HepG2 (cell line): ENCODE results near the gene MYADML2. TPM values are rescaled to one million over a fixed set of nuclear protein-coding genes. Genes with fewer than 3 reads are reported as not detected.
A peak's percentile ranks its signal among the peaks of the same experiment; 100 is the strongest.

Experiments used
- ATAC-seq: fragments of 200-7000 bp; cut with Tn5 transposase; 3 replicates; pipeline ENCODE4 v1.9.1; 2020; ENCODE audit warnings: mild to moderate bottlenecking, moderate library complexity
- BruUV-seq: library from RNA; stranded (reverse); fragments of 400-500 nt; replicated peaks from 2 replicates; lab custom pipeline; 2021; lab: Mats Ljungman, UMichigan
- CTCF ChIA-PET: fragments of 300-600 bp; formaldehyde crosslinking; extraction: SDS; loops from one replicate; lab custom pipeline; 2021; ENCODE audit warnings: low total read pairs, inconsistent platforms, low intra/inter-chr PET ratio; lab: Yijun Ruan, JAX
- POLR2A ChIA-PET: fragments of 350-600 bp; sonication (Branson Sonifier 250); formaldehyde crosslinking; loops from one replicate; lab custom pipeline; 2020; ENCODE audit warnings: antibody characterized with exemption, inconsistent platforms; lab: Yijun Ruan, JAX
- DNase-seq: peaks from one replicate; pipeline ENCODE4 v3.0.0-alpha.2; 2015; ENCODE audit warnings: low spot score
- FAIRE-seq: peaks from 3 replicates; lab custom pipeline; 2011; peaks lifted over from hg19 to GRCh38; lab: Jason Lieb, UNC
- H2AFZ ChIP-seq: one replicate; pipeline ENCODE4 v1.6.1; 2011; ENCODE audit warnings: low read length, inconsistent platforms
- H3K27ac ChIP-seq: fragments of 300-600 bp; 3 replicates; pipeline ENCODE4 v1.8.0; 2011; ENCODE audit warnings: mixed run types, mild to moderate bottlenecking, mixed read lengths, low read length, inconsistent platforms; ENCODE audit not compliant: insufficient read depth; ENCODE audit errors: extremely low read length
- H3K27me3 ChIP-seq, 2 experiments: fragments of 200-600 bp in 1 of 2; 2 replicates in 1 of 2; 3 replicates in 1 of 2; pipeline versions ENCODE4 v1.6.0 to v1.8.0; 2011; ENCODE audit warnings: low read length in 2 of 2, mild to moderate bottlenecking in 2 of 2, moderate library complexity in 2 of 2, inconsistent platforms in 1 of 2; ENCODE audit not compliant: insufficient read depth in 2 of 2, control insufficient read depth in 1 of 2
- H3K36me3 ChIP-seq, 2 experiments: fragments of 200-600 bp in 1 of 2; replicated peaks in 1 of 2; 2 replicates in 1 of 2; 3 replicates in 1 of 2; pipeline versions ENCODE4 v1.5.1 to v1.8.0; 2011; ENCODE audit warnings: low read length in 2 of 2, inconsistent platforms in 1 of 2; ENCODE audit not compliant: insufficient read depth in 2 of 2, control insufficient read depth in 1 of 2
- H3K4me1 ChIP-seq: 2 replicates; pipeline ENCODE4 v1.5.1; 2012; ENCODE audit warnings: low read length, inconsistent platforms; ENCODE audit not compliant: insufficient read depth
- H3K4me2 ChIP-seq: 2 replicates; pipeline ENCODE4 v1.6.0; 2011; ENCODE audit warnings: low read depth, low read length, inconsistent platforms
- H3K4me3 ChIP-seq, 3 experiments: fragments of 200-600 bp in 1 of 3; sonication (generic), shearing (Covaris generic) in 1 of 3; replicated peaks in 1 of 3; 2 replicates each; pipeline ENCODE4 v1.5.1; 2011 to 2016; ENCODE audit warnings: low read length in 3 of 3, inconsistent platforms in 2 of 3, low read depth in 2 of 3, mild to moderate bottlenecking in 2 of 3, control low read depth in 1 of 3, mixed read lengths in 1 of 3; ENCODE audit not compliant: insufficient read depth in 1 of 3
- H3K79me2 ChIP-seq: one replicate; pipeline ENCODE4 v1.6.1; 2011; ENCODE audit warnings: low read length, inconsistent platforms; ENCODE audit not compliant: insufficient read depth
- H3K9ac ChIP-seq: 2 replicates; pipeline ENCODE4 v1.6.0; 2011; ENCODE audit warnings: mild to moderate bottlenecking, low read depth, low read length, inconsistent platforms; ENCODE audit not compliant: insufficient read depth
- H3K9me3 ChIP-seq: 2 replicates; pipeline ENCODE4 v1.5.1; 2012; ENCODE audit warnings: mild to moderate bottlenecking, low read length
- H4K20me1 ChIP-seq: 2 replicates; pipeline ENCODE4 v1.6.0; 2011; ENCODE audit warnings: inconsistent platforms, mild to moderate bottlenecking, low read length, moderate library complexity; ENCODE audit not compliant: insufficient read depth
- HNF4A ChIP-seq: sonication (generic); formaldehyde crosslinking; IDR thresholded peaks from 2 replicates; pipeline ENCODE4 v1.4.0; 2020; ENCODE audit warnings: missing genetic modification reagents
- IRF9 ChIP-seq: sonication (generic); formaldehyde crosslinking; IDR thresholded peaks from 2 replicates; pipeline ENCODE4 v1.8.0; 2022; ENCODE audit warnings: missing genetic modification reagents, mild to moderate bottlenecking, borderline replicate concordance
- NPAS2 ChIP-seq: sonication (generic); formaldehyde crosslinking; IDR thresholded peaks from 2 replicates; pipeline ENCODE4 v1.8.0; 2022; ENCODE audit warnings: mild to moderate bottlenecking, missing genetic modification reagents, borderline replicate concordance
- PAF1 ChIP-seq: IDR thresholded peaks from 2 replicates; pipeline ENCODE4 v1.6.1; 2016; ENCODE audit warnings: missing genetic modification reagents, missing compliant biosample characterization
- ZBTB20 ChIP-seq: sonication (generic); formaldehyde crosslinking; IDR thresholded peaks from 2 replicates; pipeline ENCODE4 v1.8.1; 2023; ENCODE audit warnings: missing genetic modification reagents, low read depth, mild to moderate bottlenecking, borderline replicate concordance
- ZNF326 ChIP-seq: sonication (generic); formaldehyde crosslinking; IDR thresholded peaks from 2 replicates; pipeline ENCODE4 v1.4.0; 2020; ENCODE audit warnings: missing genetic modification reagents, borderline replicate concordance
- ZNF605 ChIP-seq: sonication (generic); formaldehyde crosslinking; IDR thresholded peaks from 2 replicates; pipeline ENCODE4 v1.8.0; 2022; ENCODE audit warnings: mild to moderate bottlenecking, missing genetic modification reagents
- ZSCAN31 ChIP-seq: sonication (generic); formaldehyde crosslinking; IDR thresholded peaks from 2 replicates; pipeline ENCODE4 v1.5.0; 2020; ENCODE audit warnings: low read depth, mild to moderate bottlenecking, missing genetic modification reagents
- ZZZ3 ChIP-seq: sonication (generic); formaldehyde crosslinking; IDR thresholded peaks from 2 replicates; pipeline ENCODE4 v1.4.0; 2020; ENCODE audit warnings: missing genetic modification reagents, mild to moderate bottlenecking, borderline replicate concordance
- WGBS: methylation state at CpG from one replicate; pipeline ENCODE4 v1.1.6; 2017; ENCODE audit warnings: low lambda C conversion rate; 5-methylcytosine and 5-hydroxymethylcytosine counted together
- in situ Hi-C: cut with HindIII; loops from 2 replicates; pipeline ENCODE4 v1.10.0; 2017; ENCODE audit warnings: low pct_unique_long_range_greater_than_20kb; ENCODE audit not compliant: extremely low pct_ligation_motif_present
- intact Hi-C: fragments of 100-400 bp; cut with micrococcal nuclease; formaldehyde crosslinking; loops from one replicate; pipeline ENCODE4 v1.10.0; 2022; ENCODE audit not compliant: unreplicated experiment
- polyA plus RNA-seq, 8 experiments: library from polyadenylated mRNA; depleted of rRNA in 3 of 8; stranded (reverse) in 7 of 8; unstranded in 1 of 8; fragments of >200 nt; fragmentation: Illumina TruSeq in 4 of 8; extraction: Trizol in 4 of 8; gene quantifications; 2 replicates each; pipeline versions ENCODE4 v1.2.1 to v1.2.3, GENCODE V29; 2011 to 2016; ENCODE audit warnings: low read depth in 4 of 8, missing spikeins in 1 of 8, mixed read lengths in 1 of 8; ENCODE audit not compliant: insufficient read depth in 1 of 8
- total RNA-seq, 5 experiments: library from RNA; depleted of rRNA; stranded (reverse); fragments of >200 nt; fragmentation: Illumina TruSeq; extraction: Trizol; gene quantifications; 2 replicates each; pipeline ENCODE4 v1.2.3, GENCODE V29; 2016; ENCODE audit warnings: low read depth in 1 of 5
- TF ChIP-seq, protein P1 (sequence below), 2 experiments: sonication (generic) in 1 of 2; formaldehyde crosslinking in 1 of 2; IDR thresholded peaks; 2 replicates each; pipeline versions ENCODE4 v1.6.1 to v1.9.0; 2014 to 2022; ENCODE audit warnings: antibody characterized with exemption in 1 of 2, borderline replicate concordance in 1 of 2, inconsistent platforms in 1 of 2, low read depth in 1 of 2, missing genetic modification reagents in 1 of 2
- TF ChIP-seq, protein P2 (sequence below): sonication (generic); formaldehyde crosslinking; IDR thresholded peaks from 2 replicates; pipeline ENCODE4 v1.4.0; 2020; ENCODE audit warnings: missing genetic modification reagents, low read depth, mild to moderate bottlenecking, borderline replicate concordance

Gene MYADML2
- total and polyA plus RNA-seq, 2 of the 13 experiments (the other 11 are each of a cell fraction or from before 2014, with no cell fraction given), result not detected

DNA sequence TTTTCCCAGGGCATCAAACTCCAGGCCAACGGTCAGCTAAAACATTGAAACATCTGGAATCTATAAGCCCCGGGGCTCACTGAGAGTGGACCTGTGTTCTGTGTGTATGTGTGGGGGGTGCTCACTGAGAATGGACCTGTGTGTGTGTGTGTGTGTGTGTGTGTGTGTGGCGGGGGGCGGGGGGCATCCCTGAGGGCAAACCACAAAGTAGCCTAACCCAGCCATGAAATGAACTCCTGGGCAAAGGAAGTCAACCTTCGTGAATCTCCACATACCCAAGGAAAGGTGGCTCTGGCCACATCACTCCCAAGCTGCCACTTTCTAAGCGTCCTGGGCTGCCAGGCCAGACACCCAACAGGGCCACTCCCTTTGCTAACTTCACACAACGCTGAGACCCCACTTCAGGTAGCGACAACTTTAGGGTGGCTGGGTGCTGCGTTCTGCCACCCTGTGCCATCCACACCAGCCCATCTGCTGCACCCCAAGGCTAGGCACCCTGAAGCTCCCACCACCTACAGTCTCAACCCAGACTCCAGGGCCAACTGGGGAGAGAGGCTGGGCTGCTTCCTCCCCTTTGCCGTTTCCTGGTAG lies 21.1 kb downstream of the MYADML2 start (continued):
- no peak for TF ChIP-seq HNF4A (CRISPR knock-in tag)
- TF ChIP-seq PAF1 (CRISPR knock-in tag), result no peak
- TF ChIP-seq ZBTB20 (CRISPR knock-in tag), result no peak
- no peak for TF ChIP-seq IRF9 (CRISPR knock-in tag)
- TF ChIP-seq ZZZ3 (CRISPR knock-in tag), result no peak
- no peak for TF ChIP-seq ZNF605 (CRISPR knock-in tag)
- no peak for TF ChIP-seq ZSCAN31 (CRISPR knock-in tag)
- TF ChIP-seq ZNF326 (CRISPR knock-in tag), result 0 out of 2 replicates have a peak, but pooled peaks have one; percentile 40

DNA sequence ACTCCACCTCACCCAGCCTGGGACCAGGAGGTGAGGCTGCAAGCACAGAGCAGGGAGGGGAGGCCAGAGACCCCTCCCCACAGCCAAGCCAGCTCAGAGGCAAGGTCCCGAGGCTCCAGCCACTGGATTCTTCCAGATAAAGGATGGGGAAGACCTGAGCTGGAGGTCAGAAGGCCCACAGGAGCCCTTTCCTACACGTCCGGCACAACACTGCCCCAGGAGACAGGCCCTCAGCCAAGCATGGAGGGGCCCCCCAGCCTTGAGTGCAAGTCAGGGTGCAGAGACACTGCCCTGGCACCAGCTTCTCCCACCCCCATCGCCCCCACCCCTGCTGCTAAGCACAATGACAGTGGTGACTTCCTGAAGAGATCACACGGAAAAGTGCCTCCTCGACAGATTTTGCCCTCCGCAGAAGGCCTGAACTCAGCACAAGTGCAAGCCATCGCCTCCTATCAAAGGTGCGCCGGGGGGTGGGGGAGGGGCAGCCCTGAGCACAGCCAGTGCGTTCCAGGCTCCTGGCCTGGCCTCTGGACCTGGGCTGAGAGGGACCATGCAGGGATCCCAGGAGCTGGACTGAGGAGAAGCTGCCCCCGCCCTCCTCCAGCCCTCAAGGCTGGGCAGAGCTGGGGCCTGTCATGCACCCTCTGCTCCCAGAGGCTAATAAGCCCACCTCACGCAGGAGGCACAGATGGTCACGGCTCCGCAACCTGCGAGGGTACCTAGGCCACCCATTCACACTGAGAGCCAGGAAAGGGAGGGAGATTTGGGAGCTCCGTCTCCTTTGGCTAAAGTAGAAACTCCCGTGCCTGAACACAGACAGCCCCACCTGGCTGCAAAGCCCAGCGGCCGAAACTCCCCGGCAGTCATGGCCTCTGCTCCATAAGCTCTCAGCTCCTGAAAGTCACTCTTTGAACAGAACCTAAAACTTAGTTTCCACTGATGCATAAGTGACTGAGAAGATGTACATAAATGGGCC lies 22.2 kb downstream of the MYADML2 start:
- Histone ChIP-seq H3K27ac (peak overlapping the region; percentile 67), H4K20me1 (peaks cover 28% of the 10 kb centered on the region), H3K9ac (peak overlapping the region; percentile 53), H3K27me3 (no peaks in the 10 kb centered on the region), H2AFZ (no peak overlapping the region), H3K9me3 (no peaks in the 10 kb centered on the region), H3K4me3 (peak overlapping the region in 2 of 3 experiments; percentile 36 to 61; a peak in 5 of 6 replicates), H3K36me3 (peaks cover 19 to 22% of the 10 kb centered on the region in 2 experiments), H3K4me1 (peaks cover 49% of the 10 kb centered on the region), H3K79me2 (peaks cover 70% of the 10 kb centered on the region), H3K4me2 (peak overlapping the region; percentile 85)
- intact Hi-C loops, result no loop called here
- ATAC-seq (peak; percentile 26), DNase-seq (peak; percentile 56), FAIRE-seq (peak; percentile 84)
- in situ Hi-C loops, result no loop called here
- no TSS peak for BruUV-seq
- ChIA-PET POLR2A (interaction anchor here (0.7 to 6.1 kb wide), 15 partner anchors 8 to 222 kb away, joined by 3 to 71 read pairs (median 5); partner anchors contain the start of genes CENPX, LRRC45, MCRIP1 and MRPL12), CTCF (no interaction called here)
- WGBS, result 41% methylated on average over 17 of the region's 21 CpGs
- TF ChIP-seq, protein P1, sequence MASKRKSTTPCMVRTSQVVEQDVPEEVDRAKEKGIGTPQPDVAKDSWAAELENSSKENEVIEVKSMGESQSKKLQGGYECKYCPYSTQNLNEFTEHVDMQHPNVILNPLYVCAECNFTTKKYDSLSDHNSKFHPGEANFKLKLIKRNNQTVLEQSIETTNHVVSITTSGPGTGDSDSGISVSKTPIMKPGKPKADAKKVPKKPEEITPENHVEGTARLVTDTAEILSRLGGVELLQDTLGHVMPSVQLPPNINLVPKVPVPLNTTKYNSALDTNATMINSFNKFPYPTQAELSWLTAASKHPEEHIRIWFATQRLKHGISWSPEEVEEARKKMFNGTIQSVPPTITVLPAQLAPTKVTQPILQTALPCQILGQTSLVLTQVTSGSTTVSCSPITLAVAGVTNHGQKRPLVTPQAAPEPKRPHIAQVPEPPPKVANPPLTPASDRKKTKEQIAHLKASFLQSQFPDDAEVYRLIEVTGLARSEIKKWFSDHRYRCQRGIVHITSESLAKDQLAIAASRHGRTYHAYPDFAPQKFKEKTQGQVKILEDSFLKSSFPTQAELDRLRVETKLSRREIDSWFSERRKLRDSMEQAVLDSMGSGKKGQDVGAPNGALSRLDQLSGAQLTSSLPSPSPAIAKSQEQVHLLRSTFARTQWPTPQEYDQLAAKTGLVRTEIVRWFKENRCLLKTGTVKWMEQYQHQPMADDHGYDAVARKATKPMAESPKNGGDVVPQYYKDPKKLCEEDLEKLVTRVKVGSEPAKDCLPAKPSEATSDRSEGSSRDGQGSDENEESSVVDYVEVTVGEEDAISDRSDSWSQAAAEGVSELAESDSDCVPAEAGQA (IDR thresholded peaks at IDR 0.05; ENCODE audit: low read depth), result no peak
- TF ChIP-seq, protein P1 (CRISPR knock-in tag; IDR thresholded peaks at IDR 0.05; ENCODE audit: borderline replicate concordance), result no peak
- TF ChIP-seq, protein P2, sequence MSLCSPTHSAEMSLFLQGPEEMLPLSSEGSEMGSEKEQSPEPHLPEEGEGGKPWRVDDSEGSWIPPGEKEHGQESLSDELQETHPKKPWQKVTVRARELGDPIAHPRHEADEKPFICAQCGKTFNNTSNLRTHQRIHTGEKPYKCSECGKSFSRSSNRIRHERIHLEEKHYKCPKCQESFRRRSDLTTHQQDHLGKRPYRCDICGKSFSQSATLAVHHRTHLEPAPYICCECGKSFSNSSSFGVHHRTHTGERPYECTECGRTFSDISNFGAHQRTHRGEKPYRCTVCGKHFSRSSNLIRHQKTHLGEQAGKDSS, result peak; percentile 67; the same call in 1 of the 2 replicates
- TF ChIP-seq NPAS2, result no peak
